OCI-LY1 (cell line): Measurements from ENCODE around the gene KSR1.
"Not testable (repeated sequence)": the region's sequence is repeated elsewhere in the genome, so short reads cannot be mapped to it uniquely, and the experiment has no call there.

Experiments
- CTCF ChIP-seq: fragments of 200-600 bp; sonication (generic), shearing (Covaris generic); IDR thresholded peaks from 2 replicates; pipeline ENCODE4 v1.5.1; 2017; ENCODE audit warnings: mild to moderate bottlenecking, antibody characterized with exemption, low read length, moderate library complexity, mixed read lengths
- EZH2 ChIP-seq: fragments of 200-600 bp; sonication (generic), shearing (Covaris generic); IDR thresholded peaks from 2 replicates; pipeline ENCODE4 v1.8.0; 2017; ENCODE audit warnings: borderline replicate concordance, mixed run types, mild to moderate bottlenecking, antibody characterized with exemption, low read length, moderate library complexity, mixed read lengths

- not testable (repeated sequence) for TF ChIP-seq CTCF, EZH2
Measured at GRCh38 chr17:27655525-27656111, 199.4 kb downstream of the KSR1 start.
